ENCODE results near the gene MMP23B.
"Not testable (repeated sequence)": the region's sequence is repeated elsewhere in the genome, so short reads cannot be mapped to it uniquely, and the experiment has no call there.

GRCh38 chr1:1637479-1637875 lies 5.5 kb downstream of the MMP23B start:
- not testable (repeated sequence) for TF ChIP-seq POLR2A, CTCF (IDR thresholded peaks at IDR 0.05)

Measured in lower leg skin (tissue), 3 donors.